Hepatic stellate cell (primary cell): ENCODE measurements around the gene ATP5ME.
A peak's percentile ranks its signal among the peaks of the same experiment; 100 is the strongest.
"Not testable (repeated sequence)": the region's sequence is repeated elsewhere in the genome, so short reads cannot be mapped to it uniquely, and the experiment has no call there.

Experiments used
- DNase-seq: peaks from one replicate; pipeline ENCODE4 v3.0.0; 2011; ENCODE audit warnings: low spot score

The ATP5ME gene

DNA sequence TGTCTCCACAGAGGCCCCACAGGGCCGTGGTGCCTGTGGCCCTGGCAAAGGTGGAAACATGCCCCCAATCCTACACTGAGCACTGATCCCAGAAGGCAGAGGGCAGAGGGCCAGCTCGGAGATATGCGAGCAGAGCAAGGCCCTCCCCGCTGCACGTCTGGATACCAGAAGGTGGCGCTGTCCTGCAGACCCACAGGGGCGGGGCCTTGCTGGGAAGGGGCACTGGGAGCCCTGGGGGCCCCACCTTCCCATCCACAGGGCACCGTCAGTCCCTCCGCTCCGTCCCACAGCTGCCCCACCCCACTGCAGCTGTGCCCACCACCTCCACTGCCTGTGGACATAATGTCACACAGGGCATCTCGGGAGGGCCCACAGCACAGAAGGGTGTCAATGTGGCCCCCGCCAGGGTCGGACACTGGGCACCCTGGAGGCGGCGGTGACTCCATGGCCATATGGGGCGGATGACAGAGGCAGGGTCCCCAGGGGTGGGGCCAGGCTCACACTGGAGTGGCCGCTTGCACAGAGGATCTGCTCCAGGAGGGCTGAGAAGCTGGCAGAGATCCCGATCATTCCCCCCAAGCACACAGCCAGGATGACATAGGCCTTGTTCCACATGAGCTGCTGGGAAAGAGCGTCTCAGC, 10.0 kb upstream of the ATP5ME start:
- peak; percentile 67 for DNase-seq

DNA sequence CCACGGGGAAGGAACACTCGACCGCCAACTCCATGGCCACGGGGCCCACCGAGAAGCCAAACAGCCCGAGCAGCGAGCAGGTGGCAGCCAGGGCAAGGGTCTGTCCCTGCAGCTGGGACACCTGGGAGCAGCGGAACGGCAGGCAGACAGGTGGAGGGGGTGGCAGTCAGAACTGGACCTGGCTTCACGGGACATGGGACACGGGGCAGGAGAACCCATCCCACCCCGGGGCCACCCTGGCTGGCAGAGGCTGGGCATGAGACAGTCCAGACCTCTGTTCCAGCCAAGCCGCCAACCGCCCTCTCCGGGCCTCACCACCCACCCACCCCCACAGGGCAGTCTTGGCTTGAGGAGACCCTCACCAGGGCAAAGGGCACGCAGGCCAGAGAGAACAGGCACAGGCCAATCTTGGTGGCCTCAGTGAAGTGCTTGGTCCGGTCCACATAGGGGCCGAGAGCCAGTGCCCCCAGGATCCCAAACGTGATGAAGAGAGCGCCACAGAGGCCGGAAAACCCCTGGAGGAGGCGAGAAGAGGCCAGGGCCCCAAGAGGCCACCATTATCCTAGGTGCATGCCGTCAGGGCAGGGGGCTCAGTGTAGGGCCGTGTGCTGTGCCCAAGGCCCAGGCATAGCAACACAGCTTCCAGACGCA, 9.3 kb upstream of the ATP5ME start:
- DNase-seq, result no peak

DNA sequence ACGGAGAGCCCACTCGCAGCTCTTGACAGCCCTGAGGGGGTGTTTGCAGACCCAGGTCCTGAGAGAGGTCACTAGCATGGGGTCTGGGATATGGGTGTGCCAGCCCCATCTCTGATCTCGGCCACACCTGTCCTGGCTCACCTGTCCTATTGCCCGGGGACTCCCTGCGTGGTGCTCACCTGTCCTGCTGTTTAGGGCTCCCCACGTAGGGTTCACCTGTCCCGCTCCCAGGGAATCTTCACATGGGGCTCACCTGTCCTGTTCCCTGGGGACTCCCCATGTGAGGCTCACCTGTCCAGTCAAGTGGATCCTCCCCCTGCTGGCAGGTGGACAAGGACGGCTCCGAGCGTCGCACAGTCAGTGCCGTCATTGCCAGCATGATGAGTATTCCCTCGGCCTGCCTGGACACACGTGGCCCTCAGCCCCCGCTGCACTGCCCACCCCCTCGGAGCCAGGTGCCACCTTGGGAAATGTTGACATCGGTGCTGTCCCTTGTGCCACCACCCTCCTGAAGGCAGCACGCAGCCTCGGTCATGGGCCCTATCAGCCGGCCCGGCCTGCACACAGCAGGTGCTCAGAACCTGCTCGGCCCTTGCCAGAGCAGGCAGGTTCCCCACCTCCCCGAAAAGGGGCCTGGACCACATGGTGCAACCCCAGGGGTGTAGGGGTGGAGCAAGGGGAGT, 8.6 kb upstream of the ATP5ME start:
- DNase-seq, result no peak

DNA sequence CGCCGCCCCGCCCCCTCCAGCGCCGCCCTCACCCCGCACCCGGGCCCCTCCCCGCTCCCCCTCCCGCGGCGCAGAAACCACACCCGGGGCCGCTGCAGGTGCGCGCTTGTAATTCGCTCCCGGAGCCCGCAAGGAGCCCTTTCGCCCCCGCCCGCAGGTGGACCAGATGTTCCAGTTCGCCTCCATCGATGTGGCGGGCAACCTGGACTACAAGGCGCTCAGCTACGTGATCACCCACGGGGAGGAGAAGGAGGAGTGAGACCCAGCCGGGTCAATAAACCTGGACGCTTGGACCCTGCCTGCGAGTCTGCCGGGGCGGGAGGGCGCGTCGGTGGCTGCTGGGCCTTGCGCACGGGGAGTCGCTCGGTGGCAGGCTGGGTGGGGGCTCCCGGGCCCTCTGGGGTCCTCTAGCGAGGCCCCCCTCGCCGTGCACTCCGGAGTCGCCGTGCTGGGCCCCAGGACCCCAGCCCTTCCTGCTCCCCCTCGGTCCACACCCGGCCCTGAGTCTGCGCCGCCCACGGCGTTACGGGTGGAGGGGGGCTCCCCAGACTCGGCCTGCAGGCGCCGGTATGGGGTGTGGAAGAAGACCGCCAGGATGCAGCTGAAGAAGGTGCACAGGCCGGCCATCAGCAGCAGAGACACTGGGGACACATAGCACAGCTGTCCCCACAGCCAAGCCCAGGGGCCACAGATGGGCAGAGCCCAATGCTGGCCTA, 7.8 kb upstream of the ATP5ME start:
- no peak for DNase-seq

DNA sequence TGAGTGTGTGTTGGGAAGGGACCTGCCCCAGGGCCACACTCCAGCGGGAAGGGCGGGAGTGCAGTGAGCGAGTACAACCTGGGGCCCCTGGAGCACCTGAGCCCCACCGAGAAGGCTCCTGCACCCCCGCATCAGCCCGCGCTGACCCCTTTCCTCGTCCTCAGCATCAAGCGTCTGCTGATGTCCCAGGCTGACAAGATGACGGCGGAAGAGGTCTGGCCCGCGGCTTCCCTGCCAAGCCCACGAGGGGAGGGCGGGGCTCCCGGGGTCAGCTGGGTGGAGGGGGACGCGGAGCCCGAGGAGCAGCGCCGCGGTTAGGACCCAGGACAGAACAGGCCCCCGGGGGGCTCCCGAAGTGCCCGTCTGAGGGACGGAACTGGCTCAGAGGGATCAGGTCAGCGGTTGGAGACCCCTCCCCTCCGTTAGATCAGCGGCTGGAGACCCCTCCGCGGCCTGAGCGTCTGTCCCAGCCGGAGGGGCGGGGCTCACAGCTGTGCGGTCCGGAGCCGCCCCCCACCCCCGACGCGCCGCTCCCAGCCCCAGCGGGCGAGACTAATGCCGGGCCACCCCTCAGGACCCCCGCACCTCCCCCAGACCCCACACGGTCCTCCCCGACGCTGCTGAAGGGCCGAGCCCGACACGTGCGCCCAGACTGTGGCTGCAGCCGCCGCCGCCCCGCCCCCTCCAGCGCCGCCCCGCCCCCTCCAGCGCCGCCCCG, 7.0 kb upstream of the ATP5ME start:
- DNase-seq, result peak; percentile 74

DNA sequence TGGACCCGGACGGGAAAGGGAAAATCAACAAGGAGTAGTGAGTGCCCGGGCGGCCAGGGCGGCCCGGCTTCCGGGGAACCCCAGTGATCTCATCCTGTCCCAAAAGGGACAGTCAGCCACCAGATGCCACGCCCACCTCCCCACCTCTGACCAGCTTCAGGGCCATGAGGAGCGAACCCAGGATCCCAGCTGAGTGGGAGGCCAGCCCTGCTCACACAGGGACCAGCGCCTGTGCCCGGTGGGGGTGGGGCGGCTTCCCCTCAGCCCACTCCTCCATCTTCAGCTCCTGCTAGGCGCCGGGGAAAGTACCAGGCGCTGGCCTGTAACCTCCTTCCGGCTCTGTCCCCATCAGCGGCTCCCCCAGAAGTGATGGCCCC, 6.5 kb upstream of the ATP5ME start:
- DNase-seq, result peak; percentile 80

DNA sequence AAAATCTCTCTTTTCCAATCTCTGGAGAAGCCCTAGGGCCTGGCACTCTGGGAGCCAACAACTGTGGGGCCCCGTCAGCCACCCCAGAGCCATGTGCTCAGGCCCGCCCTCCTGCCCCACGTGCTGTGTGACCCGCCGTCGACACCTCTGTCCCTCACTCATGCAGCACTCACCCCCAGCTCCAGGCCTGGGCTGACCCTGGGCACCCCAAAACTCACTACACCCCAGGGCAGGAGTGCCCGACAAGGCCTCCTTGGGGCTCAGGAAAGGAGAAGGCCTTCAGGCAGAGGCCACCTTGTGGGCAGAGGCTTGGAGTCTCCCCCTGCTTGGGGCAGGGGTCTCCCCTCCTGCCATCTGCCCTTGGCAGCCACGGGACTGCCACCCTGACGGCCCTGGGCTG, 6.0 kb upstream of the ATP5ME start:
- DNase-seq, result no peak

DNA sequence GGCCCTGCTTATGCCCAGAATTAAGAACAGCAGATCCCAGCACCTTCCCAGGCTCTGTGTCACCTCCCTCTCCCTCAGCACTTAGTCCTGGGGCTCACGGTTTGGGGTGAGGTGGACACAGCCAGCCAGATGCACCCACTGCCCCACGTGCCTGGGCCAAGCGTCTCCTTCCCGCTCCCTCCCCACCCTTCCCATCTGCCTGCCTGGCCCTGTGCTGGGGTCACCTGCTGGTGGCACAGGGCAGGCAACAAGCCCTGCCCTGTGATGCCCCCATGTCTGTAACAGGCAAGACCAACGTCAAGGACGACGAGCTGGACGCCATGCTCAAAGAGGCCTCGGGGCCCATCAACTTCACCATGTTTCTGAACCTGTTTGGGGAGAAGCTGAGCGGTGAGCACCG, 5.6 kb upstream of the ATP5ME start:
- DNase-seq, result no peak

DNA sequence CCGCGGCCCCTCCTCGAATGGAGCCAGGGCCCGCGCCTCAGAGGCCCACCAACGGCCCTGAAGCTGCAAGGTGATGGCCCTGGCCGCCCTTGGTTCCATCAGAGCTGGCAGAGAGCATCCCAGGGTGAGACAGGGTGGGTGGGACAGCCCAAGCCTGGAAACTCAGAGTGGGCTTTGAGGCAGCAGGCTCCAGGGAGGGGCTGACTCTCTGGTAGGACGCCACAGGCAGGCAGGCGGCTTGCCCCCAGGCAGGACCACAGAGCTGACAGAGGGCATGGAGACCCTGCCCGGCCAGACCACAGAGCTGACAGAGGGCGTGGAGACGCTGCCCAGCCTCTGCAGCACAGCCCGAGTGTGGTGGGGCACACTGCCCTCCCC, 5.0 kb upstream of the ATP5ME start:
- DNase-seq, result no peak

DNA sequence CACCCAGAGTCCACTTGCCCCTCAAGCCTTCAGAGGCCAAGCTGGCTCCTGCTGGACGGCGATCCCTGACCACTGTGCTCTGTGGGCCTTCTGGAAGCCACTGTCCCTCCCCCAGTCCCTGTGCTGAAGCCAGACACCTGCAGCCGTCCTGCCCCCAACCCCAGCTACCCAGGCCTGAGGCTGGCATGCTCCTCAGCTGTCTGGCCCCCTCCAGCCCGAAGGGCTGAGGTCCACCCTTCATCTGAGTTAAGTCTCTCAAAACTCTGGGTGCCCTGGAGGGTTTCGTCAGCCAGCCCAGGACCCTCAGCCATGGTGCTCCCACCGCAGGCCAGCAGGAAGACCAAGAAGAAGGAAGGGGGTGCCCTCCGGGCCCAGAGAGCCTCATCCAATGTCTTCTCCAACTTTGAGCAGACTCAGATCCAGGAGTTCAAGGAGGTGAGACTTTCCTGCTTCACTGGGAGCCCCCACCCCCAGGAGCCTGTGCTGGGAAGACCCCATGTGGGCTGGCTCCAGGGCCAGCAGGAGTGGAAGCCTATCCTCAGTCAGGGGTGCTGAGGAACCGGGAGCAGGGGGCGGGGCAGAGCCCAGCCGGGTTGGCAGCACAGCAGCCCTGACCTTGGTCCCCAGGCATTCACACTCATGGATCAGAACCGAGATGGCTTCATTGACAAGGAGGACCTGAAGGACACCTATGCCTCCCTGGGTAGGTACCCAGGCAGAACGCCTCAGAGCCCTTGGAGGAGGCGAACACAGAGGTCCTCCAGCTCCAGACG, 4.4 kb upstream of the ATP5ME start:
- DNase-seq, result no peak

DNA sequence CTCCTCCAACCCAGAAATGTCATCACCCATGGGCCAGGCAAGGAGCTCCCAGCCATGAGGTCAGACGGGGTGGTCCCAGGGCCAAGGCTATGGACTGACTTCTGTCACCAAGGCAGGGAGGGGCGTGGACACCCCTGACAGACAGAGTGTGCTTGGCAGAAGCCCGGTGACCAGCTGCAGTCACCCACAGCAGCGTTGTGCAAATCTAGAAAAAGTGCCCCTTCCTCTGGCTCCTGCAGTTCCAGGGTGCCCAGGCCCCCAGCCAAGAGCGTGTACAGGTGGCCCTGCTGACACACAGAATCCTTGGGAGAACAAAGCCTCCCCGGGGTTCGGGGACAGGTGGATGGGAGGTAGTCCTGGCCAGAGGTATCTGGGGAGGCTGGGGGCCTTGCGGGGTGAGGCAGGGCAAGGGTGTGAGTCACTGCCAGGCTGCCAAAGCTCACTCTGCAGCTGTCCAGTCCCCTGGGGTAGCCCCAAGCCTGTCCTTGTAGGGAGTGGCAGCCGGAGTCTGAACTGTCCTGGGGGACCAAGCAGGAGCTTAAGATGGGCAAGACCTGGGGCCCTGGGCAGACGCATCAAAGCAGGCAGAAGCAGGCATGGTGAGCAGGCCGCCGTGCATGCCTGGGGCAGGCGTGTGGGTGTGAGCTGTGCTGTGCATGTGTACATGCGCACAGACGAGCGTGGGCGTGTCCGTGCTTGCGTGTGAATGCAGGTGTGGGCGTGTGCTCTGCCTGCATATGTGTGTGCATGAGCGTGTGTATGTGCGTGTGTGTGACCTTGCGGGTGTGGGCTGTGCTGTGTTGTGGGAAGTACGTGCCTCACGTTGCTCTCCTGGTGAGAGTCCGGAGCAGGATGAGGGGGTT, 3.6 kb upstream of the ATP5ME start:
- no peak for DNase-seq

DNA sequence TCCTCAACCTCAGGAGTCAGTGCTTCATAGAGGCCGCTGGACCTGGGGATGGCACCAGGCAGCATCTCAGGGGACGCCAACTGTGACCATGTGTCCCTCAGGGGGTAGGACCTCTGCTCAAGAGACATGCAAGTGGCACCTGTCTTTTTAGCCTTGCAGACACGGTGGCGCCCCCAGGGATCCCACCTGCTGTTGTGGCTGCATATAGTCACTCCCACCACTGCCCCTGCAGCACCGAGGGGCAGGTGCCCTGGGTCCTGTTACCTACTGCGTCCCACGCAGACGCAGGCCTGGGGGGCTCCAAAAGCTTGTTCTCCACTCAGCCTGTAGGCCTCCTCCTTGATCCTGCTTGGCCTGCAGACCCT, 2.8 kb upstream of the ATP5ME start:
- no peak for DNase-seq

DNA sequence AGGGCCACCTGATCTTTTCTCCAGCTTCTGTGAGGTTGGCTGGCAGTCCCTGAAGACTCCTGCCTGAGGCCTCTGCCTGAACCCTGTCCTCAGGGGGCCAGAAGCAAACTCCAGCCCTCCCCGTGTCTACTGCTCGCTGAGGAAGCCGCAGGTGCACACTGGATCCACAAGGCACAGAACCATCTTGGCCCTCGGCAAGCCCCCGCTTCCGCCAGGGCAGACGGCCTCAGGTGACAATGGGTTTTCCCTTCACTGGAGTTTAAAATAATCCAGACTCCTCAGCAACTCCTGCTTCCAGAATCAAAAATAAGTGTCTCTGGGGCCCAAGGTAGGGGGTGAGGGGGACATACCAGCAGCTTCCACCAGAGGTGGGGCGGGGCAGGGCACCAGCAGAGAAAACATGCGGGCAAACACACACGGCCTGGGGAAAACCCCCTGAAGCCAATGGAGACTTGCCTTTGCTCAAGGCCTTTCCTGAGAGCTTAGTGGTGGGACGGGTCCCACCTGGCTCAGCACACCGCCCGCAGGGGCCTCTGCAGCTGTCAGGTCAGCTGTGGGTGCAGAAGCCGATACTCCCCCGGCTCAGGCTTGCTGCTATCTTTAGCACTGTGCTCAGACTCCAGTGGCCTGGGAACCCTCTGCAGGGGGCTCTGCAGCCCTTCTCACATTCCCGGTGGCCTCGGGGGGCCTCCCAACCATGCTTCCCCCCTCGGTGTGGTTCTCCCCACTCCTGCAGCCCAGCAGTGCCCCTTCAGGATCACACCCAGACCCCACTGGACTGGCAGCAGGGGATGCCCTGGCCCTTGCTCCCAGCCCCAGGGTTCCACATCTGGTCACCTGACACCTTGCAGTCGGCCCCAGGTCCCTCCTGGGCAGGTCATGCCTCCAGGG, 2.1 kb upstream of the ATP5ME start:
- DNase-seq, result no peak

DNA sequence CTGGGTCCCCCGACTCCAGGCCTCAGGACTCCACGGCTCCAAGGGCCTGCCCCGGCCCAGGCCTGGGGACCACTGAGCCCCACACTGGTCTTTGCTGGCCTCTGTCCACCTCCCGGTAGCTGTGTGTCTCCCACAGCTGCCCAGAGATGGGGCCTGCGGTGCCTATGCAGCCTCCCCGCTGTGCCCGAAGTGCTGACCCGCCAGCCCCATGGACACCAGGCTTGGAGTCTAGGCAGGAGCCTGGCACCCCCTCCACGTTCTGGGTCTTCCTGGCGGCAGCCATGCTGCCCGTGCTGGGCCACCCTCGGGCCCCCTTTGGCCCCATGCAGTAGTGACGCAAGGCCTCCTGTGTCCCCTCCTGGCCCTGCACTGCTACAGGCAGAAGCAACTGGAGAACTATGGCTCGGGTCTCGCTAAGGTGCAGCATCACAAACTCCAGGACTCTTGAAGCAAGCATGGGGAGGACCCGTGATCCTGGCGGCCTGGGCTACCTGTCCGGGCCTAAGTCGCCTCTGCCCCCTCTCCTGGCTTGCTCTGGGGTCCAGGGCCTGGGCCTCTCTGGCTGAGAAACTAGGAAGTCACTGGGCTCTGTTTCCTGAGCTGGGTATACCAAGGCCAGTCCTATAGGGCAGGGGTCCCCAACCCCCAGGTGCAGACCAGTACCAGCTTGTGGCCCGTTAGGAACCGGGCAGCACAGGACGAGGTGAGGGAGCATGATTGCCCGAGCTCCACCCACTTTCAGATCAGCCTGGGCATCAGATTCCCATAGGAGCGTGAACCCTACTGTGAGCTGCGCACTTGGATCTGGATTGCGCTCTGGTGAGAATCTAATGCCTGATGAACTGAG, 1.2 kb upstream of the ATP5ME start:
- no peak for DNase-seq

DNA sequence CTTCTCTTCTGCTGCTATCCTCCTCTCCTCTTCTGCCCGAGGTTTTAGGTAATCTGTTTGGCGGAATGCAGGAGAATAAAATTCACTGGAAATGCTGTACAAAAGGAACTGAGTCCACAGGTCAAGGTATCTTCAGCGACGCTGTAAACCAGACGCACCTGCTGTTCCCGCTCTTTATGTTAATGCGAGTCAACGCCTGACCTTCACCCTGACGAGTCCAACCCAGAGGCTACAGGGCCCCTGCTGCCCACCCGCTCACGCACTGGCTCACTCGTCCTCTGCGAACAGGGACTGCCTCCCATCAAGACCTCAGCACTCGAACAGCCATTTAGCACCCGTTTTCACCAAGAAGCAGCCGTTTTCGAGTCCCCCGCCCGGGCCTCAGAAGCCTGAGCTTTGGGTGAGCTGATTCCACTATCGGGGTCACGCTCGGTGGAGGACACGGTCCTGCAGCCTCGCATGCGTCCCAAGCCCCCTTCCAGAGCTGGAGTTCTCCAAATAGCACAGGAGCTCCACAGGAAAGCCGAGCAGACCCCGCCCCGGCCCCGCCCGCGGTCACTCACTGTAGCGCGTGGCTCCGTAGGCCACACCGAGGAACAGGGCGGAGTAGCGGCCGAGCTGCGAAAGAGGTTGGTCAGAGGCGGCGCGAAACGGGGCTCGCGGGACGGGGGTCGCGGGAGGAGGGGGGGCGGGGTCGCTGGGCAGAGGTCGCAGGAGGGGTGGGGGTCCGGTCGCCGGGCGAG, 556 bp downstream of the ATP5ME start:
- DNase-seq, result peak; percentile 61

DNA sequence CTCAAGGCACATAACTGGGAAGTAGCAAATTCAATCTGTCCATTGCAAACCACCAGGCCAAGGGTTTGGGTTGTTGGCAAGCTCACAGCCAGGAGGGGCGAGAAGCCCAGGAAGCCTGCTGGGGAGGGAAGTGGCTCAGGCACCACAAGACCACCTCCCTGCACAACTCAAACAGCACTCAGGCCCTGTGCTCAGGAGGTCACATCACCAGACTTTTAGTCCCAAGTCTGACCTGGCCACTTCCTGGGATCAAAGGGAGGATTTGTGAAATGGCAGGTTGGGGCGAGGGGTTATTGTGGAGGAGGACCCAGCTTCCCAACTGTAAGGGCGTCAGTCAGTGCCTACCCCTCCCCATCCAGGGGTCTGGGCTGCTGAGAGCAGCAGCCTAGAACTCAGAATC, 2.3 kb downstream of the ATP5ME start:
- no peak for DNase-seq

DNA sequence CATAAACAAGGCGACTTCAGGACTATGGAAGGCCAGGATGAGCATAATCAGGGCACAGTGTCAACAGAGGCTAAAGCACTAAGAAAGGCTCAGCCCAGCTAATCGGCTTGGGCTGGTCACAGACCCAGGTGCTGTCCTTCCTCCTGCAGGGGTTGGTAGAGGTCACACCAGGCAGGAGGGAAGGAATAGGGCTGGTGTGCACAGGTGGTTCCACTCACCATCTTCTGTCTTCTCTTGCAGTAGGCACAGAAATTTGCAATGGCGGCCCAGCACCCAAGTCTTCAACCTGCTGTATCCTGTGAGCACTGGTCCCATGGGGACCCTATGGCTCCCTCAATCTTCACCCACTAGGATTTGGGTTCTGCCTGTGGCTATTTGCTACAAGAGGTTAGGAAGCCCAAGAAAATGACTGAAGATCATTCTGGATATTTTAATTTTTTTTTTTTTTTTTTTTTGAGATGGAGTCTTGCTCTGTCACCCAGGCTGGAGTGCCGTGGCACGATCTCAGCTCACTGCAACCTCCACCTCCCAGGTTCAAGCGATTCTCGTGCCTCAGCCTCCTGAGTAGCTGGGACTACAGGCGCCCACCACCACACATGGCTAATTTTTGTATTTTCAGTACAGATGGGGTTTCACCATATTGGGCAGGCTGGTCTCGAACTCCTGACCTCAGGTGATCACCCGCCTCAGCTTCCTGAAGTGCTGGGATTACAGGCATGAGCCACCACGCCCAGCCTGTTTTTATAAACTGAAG, 4.1 kb downstream of the ATP5ME start:
- not testable (repeated sequence) for DNase-seq
